ENCODE results near the gene TOLLIP.

Gene TOLLIP

DNA sequence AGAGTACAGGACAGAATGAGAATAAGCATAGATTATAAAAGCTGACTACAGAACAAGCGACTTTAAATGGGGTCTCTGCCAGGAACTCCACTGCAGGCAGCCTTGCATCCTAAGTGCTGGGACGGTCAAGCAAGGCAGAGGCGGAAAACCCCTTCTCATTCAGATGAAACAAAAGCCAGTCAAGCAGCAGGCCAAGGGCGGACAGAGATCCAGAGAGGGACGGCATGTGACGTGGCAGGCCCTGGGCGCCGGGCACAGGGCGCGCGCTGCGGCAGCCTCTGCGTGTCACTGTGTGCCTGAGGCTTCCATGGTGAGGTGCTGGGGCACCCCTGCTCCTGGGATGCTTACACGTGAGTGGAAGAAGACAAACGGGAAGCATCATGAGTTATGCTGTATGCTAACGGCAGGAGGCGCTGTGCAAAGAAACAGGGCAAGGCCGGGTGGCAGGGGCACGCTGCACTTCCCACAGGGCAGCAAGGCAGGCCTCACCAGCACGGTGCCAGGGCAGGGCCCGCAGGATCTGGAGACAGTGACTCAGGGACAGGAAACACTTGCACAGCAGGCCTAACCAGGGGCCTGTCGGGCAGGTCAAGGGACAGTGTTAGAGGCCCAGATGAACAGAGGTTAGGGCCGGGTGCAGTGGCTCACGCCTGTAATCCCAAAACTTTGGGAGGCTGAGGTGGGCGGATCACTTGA, 6.2 kb downstream of the TOLLIP start:
- Histone ChIP-seq H3K79me2 (ENCODE audit: insufficient read depth, low read length) (peaks cover 7% of the 10 kb centered on the region), H3K4me3 (ENCODE audit: low read depth, low read length, poor library complexity, severe bottlenecking) (no peak overlapping the region), H3K4me1 (ENCODE audit: insufficient read depth, low read length, severe bottlenecking) (peaks cover 16% of the 10 kb centered on the region), H3K9ac (ENCODE audit: low read length) (no peak overlapping the region), H3K9me3 (ENCODE audit: low read length) (no peaks in the 10 kb centered on the region), H3K4me2 (ENCODE audit: low read length) (no peak overlapping the region), H3F3A (ENCODE audit: insufficient read depth, low read length) (no peaks in the 10 kb centered on the region), H3K9me2 (ENCODE audit: low read depth, low read length) (no peaks in the 10 kb centered on the region), H3K27ac (ENCODE audit: low read depth, low read length, poor library complexity, severe bottlenecking) (no peak overlapping the region), H3K36me3 (ENCODE audit: insufficient read depth, low read length) (peaks cover 7% of the 10 kb centered on the region; the same call in 1 of the 2 replicates), H2AFZ (ENCODE audit: low read length) (no peak overlapping the region), H4K20me1 (ENCODE audit: insufficient read depth, low read length) (no peaks in the 10 kb centered on the region), H3K27me3 (ENCODE audit: insufficient read depth, low read length) (no peaks in the 10 kb centered on the region)
- TF ChIP-seq EZH2 (IDR thresholded peaks at IDR 0.05; ENCODE audit: borderline replicate concordance, low read length): no peak
- TF ChIP-seq, protein P1, sequence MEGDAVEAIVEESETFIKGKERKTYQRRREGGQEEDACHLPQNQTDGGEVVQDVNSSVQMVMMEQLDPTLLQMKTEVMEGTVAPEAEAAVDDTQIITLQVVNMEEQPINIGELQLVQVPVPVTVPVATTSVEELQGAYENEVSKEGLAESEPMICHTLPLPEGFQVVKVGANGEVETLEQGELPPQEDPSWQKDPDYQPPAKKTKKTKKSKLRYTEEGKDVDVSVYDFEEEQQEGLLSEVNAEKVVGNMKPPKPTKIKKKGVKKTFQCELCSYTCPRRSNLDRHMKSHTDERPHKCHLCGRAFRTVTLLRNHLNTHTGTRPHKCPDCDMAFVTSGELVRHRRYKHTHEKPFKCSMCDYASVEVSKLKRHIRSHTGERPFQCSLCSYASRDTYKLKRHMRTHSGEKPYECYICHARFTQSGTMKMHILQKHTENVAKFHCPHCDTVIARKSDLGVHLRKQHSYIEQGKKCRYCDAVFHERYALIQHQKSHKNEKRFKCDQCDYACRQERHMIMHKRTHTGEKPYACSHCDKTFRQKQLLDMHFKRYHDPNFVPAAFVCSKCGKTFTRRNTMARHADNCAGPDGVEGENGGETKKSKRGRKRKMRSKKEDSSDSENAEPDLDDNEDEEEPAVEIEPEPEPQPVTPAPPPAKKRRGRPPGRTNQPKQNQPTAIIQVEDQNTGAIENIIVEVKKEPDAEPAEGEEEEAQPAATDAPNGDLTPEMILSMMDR (IDR thresholded peaks at IDR 0.05; ENCODE audit: low read length): peak; percentile 66; the same call in 1 of the 2 replicates

DNA sequence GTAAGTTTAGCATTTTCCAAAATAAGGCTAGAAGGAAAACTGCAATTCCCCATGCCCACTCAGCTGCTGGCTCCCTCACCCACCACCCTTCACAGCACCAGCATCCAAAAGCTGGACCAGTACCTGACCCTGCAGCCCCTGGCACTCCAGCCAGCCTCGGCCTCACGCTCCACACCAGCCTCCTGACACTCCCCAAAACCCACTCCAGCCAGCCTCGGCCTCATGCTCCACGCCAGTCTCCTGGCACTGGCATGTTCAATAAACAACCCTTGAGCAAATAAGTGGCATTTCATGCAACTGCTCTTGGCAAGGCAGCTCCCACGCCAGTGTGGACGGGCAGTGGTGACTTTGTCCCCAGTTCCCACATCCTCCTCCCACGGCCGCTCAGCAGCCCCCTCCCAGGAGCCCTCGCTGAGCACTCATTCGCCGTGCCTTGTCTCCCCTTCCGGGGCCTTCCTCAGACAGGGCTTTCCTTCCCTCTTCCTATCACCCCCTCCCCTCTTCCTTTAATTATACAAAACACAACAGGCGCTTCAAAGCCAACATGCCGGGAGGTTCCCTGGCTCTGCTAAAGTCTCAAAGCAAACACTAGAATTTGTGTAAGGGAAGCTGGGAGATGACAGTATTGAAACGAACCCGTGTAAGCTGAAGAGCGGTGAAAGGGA, 6.8 kb downstream of the TOLLIP start:
- no peak overlapping the region for H2AFZ ChIP-seq (ENCODE audit: low read length)
- no peak for TF ChIP-seq EZH2 (IDR thresholded peaks at IDR 0.05; ENCODE audit: borderline replicate concordance, low read length)
- TF ChIP-seq, protein P1 (IDR thresholded peaks at IDR 0.05; ENCODE audit: low read length): no peak
- no peak overlapping the region for H3K4me3 ChIP-seq (ENCODE audit: low read depth, low read length, poor library complexity, severe bottlenecking)
- H3K27ac ChIP-seq (ENCODE audit: low read depth, low read length, poor library complexity, severe bottlenecking): no peak overlapping the region
- H3K4me1 ChIP-seq (ENCODE audit: insufficient read depth, low read length, severe bottlenecking): peaks cover 9% of the 10 kb centered on the region
- H4K20me1 ChIP-seq (ENCODE audit: insufficient read depth, low read length): no peaks in the 10 kb centered on the region
- no peaks in the 10 kb centered on the region for H3F3A ChIP-seq (ENCODE audit: insufficient read depth, low read length)
- H3K9me3 ChIP-seq (ENCODE audit: low read length): no peaks in the 10 kb centered on the region
- peaks cover 7% of the 10 kb centered on the region for H3K79me2 ChIP-seq (ENCODE audit: insufficient read depth, low read length)
- no peak overlapping the region for H3K4me2 ChIP-seq (ENCODE audit: low read length)
- peaks cover 12% of the 10 kb centered on the region; the same call in 1 of the 2 replicates for H3K36me3 ChIP-seq (ENCODE audit: insufficient read depth, low read length)
- no peaks in the 10 kb centered on the region for H3K9me2 ChIP-seq (ENCODE audit: low read depth, low read length)
- no peaks in the 10 kb centered on the region for H3K27me3 ChIP-seq (ENCODE audit: insufficient read depth, low read length)
- no peak overlapping the region for H3K9ac ChIP-seq (ENCODE audit: low read length)

- no peaks in the 10 kb centered on the region for H3F3A ChIP-seq (ENCODE audit: insufficient read depth, low read length)
- no peaks in the 10 kb centered on the region for H3K9me3 ChIP-seq (ENCODE audit: low read length)
- H3K36me3 ChIP-seq (ENCODE audit: insufficient read depth, low read length): peaks cover 12% of the 10 kb centered on the region; the same call in 1 of the 2 replicates
- no peaks in the 10 kb centered on the region for H3K27me3 ChIP-seq (ENCODE audit: insufficient read depth, low read length)
- H3K79me2 ChIP-seq (ENCODE audit: insufficient read depth, low read length): peaks cover 7% of the 10 kb centered on the region
- H3K4me1 ChIP-seq (ENCODE audit: insufficient read depth, low read length, severe bottlenecking): peaks cover 4% of the 10 kb centered on the region
- H3K9me2 ChIP-seq (ENCODE audit: low read depth, low read length): no peaks in the 10 kb centered on the region
- H3K4me3 ChIP-seq (ENCODE audit: low read depth, low read length, poor library complexity, severe bottlenecking): no peak overlapping the region
- H4K20me1 ChIP-seq (ENCODE audit: insufficient read depth, low read length): no peaks in the 10 kb centered on the region
- no peak overlapping the region for H3K27ac ChIP-seq (ENCODE audit: low read depth, low read length, poor library complexity, severe bottlenecking)
- H3K9ac ChIP-seq (ENCODE audit: low read length): no peak overlapping the region
- H2AFZ ChIP-seq (ENCODE audit: low read length): no peak overlapping the region
- no peak overlapping the region for H3K4me2 ChIP-seq (ENCODE audit: low read length)
- TF ChIP-seq, protein P1 (IDR thresholded peaks at IDR 0.05; ENCODE audit: low read length): no peak
- no peak for TF ChIP-seq EZH2 (IDR thresholded peaks at IDR 0.05; ENCODE audit: borderline replicate concordance, low read length)
These were observed 7.4 kb downstream of the TOLLIP start for GRCh38 chr11:1302041-1302460.

All from OCI-LY1 (cell line).